H1 (cell line): Measurements from ENCODE around the gene TBCD. TPM values are rescaled to one million over a fixed set of nuclear protein-coding genes. Genes with fewer than 3 reads are reported as not detected.

Experiments used
- CTCF ChIA-PET: fragments of 300-600 bp; sonication (Branson Sonifier 250); formaldehyde crosslinking; loops from one replicate; lab custom pipeline; 2021; ENCODE audit not compliant: partially characterized antibody; lab: Charles Lee
- POLR2A ChIA-PET: fragments of 300-600 bp; sonication (Branson Sonifier 250); formaldehyde crosslinking; loops from one replicate; lab custom pipeline; 2021; ENCODE audit warnings: inconsistent platforms; ENCODE audit not compliant: partially characterized antibody; lab: Charles Lee
- DNase-seq, 2 experiments: peaks; one replicate each; pipeline versions ENCODE4 v3.0.0 to v3.0.0-alpha.2; 2010 to 2022; ENCODE audit warnings: low spot score in 2 of 2, low read depth in 1 of 2, mixed read lengths in 1 of 2
- FAIRE-seq: peaks from 2 replicates; lab custom pipeline; 2011; peaks lifted over from hg19 to GRCh38; lab: Jason Lieb, UNC
- H2AFZ ChIP-seq: 2 replicates; pipeline ENCODE4 v1.8.1; 2012; ENCODE audit warnings: low read length, inconsistent platforms
- H2AK5ac ChIP-seq: 2 replicates; pipeline ENCODE4 v1.6.1; 2013; ENCODE audit warnings: low read depth, low read length
- H2BK120ac ChIP-seq: replicated peaks from 2 replicates; pipeline ENCODE3; 2013; ENCODE audit warnings: low read depth, low read length, inconsistent platforms
- H2BK12ac ChIP-seq: 2 replicates; pipeline ENCODE4 v1.6.1; 2013; ENCODE audit warnings: low read depth, low read length
- H2BK15ac ChIP-seq: 2 replicates; pipeline ENCODE4 v1.6.1; 2013; ENCODE audit warnings: low read length
- H2BK20ac ChIP-seq: 2 replicates; pipeline ENCODE4 v1.6.1; 2013; ENCODE audit warnings: low read length
- H2BK5ac ChIP-seq: 2 replicates; pipeline ENCODE4 v1.6.1; 2013; ENCODE audit warnings: low read depth, low read length
- H3K14ac ChIP-seq: 2 replicates; pipeline ENCODE4 v1.6.1; 2013; ENCODE audit warnings: inconsistent platforms; ENCODE audit not compliant: insufficient read length
- H3K18ac ChIP-seq: 2 replicates; pipeline ENCODE4 v1.6.1; 2013; ENCODE audit warnings: low read length; ENCODE audit errors: extremely low read depth
- H3K23ac ChIP-seq: 2 replicates; pipeline ENCODE4 v1.6.1; 2013; ENCODE audit warnings: inconsistent platforms; ENCODE audit not compliant: insufficient read length
- H3K23me2 ChIP-seq: 2 replicates; pipeline ENCODE4 v1.6.1; 2013; ENCODE audit warnings: low read depth, low read length
- H3K27ac ChIP-seq: 2 replicates; pipeline ENCODE4 v1.6.1; 2011; ENCODE audit warnings: low read depth, low read length, inconsistent platforms
- H3K27me3 ChIP-seq, 4 experiments: replicated peaks in 1 of 4; 1 replicate in 1 of 4; 2 replicates in 3 of 4; pipeline versions ENCODE4 v1.6.1 to v1.8.1; 2011 to 2013; ENCODE audit warnings: low read length in 3 of 4, mild to moderate bottlenecking in 3 of 4, inconsistent platforms in 2 of 4, mixed read lengths in 2 of 4, moderate library complexity in 1 of 4; ENCODE audit not compliant: control insufficient read depth in 3 of 4, insufficient read depth in 3 of 4; ENCODE audit errors: extremely low read depth in 1 of 4
- H3K36me3 ChIP-seq, 4 experiments: 2 replicates each; pipeline versions ENCODE4 v1.6.1 to v1.8.1; 2011 to 2013; ENCODE audit warnings: mild to moderate bottlenecking in 4 of 4, low read length in 3 of 4, moderate library complexity in 2 of 4, control low read depth in 1 of 4, inconsistent platforms in 1 of 4; ENCODE audit not compliant: insufficient read depth in 4 of 4, control insufficient read depth in 2 of 4
- H3K4ac ChIP-seq: replicated peaks from 2 replicates; pipeline ENCODE3; 2013; ENCODE audit warnings: low read length, low read depth, mixed read lengths, inconsistent platforms; ENCODE audit not compliant: insufficient read length
- H3K4me1 ChIP-seq, 4 experiments: replicated peaks in 1 of 4; 1 replicate in 1 of 4; 2 replicates in 3 of 4; pipeline versions ENCODE4 v1.6.1 to v1.8.1; 2011 to 2013; ENCODE audit warnings: low read length in 3 of 4, inconsistent platforms in 2 of 4, mixed read lengths in 1 of 4; ENCODE audit not compliant: insufficient read depth in 4 of 4, control insufficient read depth in 3 of 4
- H3K4me2 ChIP-seq, 2 experiments: 2 replicates each; pipeline versions ENCODE4 v1.6.1 to v1.8.1; 2011 to 2013; ENCODE audit warnings: low read depth in 2 of 2, low read length in 2 of 2, control low read depth in 1 of 2, inconsistent platforms in 1 of 2, mild to moderate bottlenecking in 1 of 2; ENCODE audit not compliant: insufficient read depth in 1 of 2
- H3K4me3 ChIP-seq, 4 experiments: fragments of 200-600, 300-600 bp in 1 of 4; sonication (generic), shearing (Covaris generic), sonication (Bioruptor Twin) in 1 of 4; 2 replicates each; pipeline versions ENCODE4 v1.5.1 to v1.8.1; 2011 to 2016; ENCODE audit warnings: low read length in 4 of 4, low read depth in 3 of 4, control low read depth in 2 of 4, inconsistent platforms in 2 of 4, mild to moderate bottlenecking in 2 of 4, mixed read lengths in 1 of 4, moderate library complexity in 1 of 4; ENCODE audit not compliant: insufficient read depth in 2 of 4; ENCODE audit errors: extremely low read depth in 1 of 4
- H3K56ac ChIP-seq: replicated peaks from 2 replicates; pipeline ENCODE3; 2013; ENCODE audit warnings: low read depth, mild to moderate bottlenecking, mixed read lengths, low read length, inconsistent platforms; ENCODE audit not compliant: insufficient read length
- H3K79me1 ChIP-seq: 2 replicates; pipeline ENCODE4 v1.6.1; 2013; ENCODE audit warnings: low read depth, low read length, control low read depth
- H3K79me2 ChIP-seq, 2 experiments: 2 replicates each; pipeline versions ENCODE4 v1.6.1 to v1.8.1; 2012 to 2013; ENCODE audit warnings: low read length in 2 of 2, mild to moderate bottlenecking in 2 of 2, inconsistent platforms in 1 of 2; ENCODE audit not compliant: insufficient read depth in 2 of 2, control insufficient read depth in 1 of 2
- H3K9ac ChIP-seq, 4 experiments: replicated peaks in 1 of 4; 1 replicate in 1 of 4; 2 replicates in 3 of 4; pipeline versions ENCODE4 v1.6.1 to v1.8.1; 2011 to 2013; ENCODE audit warnings: low read depth in 3 of 4, low read length in 3 of 4, control low read depth in 2 of 4, mild to moderate bottlenecking in 2 of 4, moderate library complexity in 2 of 4, inconsistent platforms in 1 of 4; ENCODE audit errors: extremely low read depth in 1 of 4
- H3K9me3 ChIP-seq, 2 experiments: 2 replicates each; pipeline versions ENCODE4 v1.6.1 to v1.8.1; 2012 to 2013; ENCODE audit warnings: mild to moderate bottlenecking in 2 of 2, moderate library complexity in 2 of 2, control low read depth in 1 of 2, inconsistent platforms in 1 of 2, low read depth in 1 of 2, low read length in 1 of 2, mixed read lengths in 1 of 2; ENCODE audit not compliant: insufficient read depth in 2 of 2
- H4K20me1 ChIP-seq, 2 experiments: replicated peaks in 1 of 2; 2 replicates each; pipeline versions ENCODE3 to v1.8.1; 2011 to 2013; ENCODE audit warnings: inconsistent platforms in 2 of 2, low read length in 2 of 2, mild to moderate bottlenecking in 1 of 2; ENCODE audit not compliant: insufficient read depth in 2 of 2, control insufficient read depth in 1 of 2
- H4K5ac ChIP-seq: 2 replicates; pipeline ENCODE4 v1.6.1; 2013; ENCODE audit warnings: low read length, low read depth, mixed read lengths, inconsistent platforms; ENCODE audit not compliant: insufficient read length
- H4K8ac ChIP-seq: 2 replicates; pipeline ENCODE4 v1.8.0; 2013; ENCODE audit warnings: mild to moderate bottlenecking, moderate library complexity, low read length, inconsistent platforms; ENCODE audit not compliant: insufficient read depth; ENCODE audit errors: extremely low read depth
- H4K91ac ChIP-seq: replicated peaks from 2 replicates; pipeline ENCODE3; 2013; ENCODE audit warnings: low read length, mixed read lengths, inconsistent platforms; ENCODE audit not compliant: insufficient read length
- ASH2L ChIP-seq: fragments of 200-600, 300-600 bp; sonication (generic); IDR thresholded peaks from one replicate; pipeline ENCODE4 v1.7.1; 2017; ENCODE audit warnings: low read length
- BACH1 ChIP-seq: IDR thresholded peaks from 2 replicates; pipeline ENCODE4 v1.6.1; 2012; ENCODE audit warnings: low read length, improper control_type of control experiment
- BRCA1 ChIP-seq: IDR thresholded peaks from 2 replicates; pipeline ENCODE4 v1.6.1; 2012; ENCODE audit warnings: low read depth, low read length, improper control_type of control experiment
- CREB1 ChIP-seq: IDR thresholded peaks from 2 replicates; pipeline ENCODE4 v1.6.1; 2012; ENCODE audit warnings: inconsistent platforms
- FOSL1 ChIP-seq: IDR thresholded peaks from 2 replicates; pipeline ENCODE4 v1.6.1; 2011; ENCODE audit warnings: mild to moderate bottlenecking, low read depth, low read length, moderate library complexity; ENCODE audit not compliant: insufficient read depth
- KDM1A ChIP-seq: fragments of 200-600, 300-600 bp; sonication (generic); IDR thresholded peaks from 2 replicates; pipeline ENCODE4 v1.7.1; 2016; ENCODE audit warnings: mild to moderate bottlenecking, low read length, borderline replicate concordance
- KDM4A ChIP-seq: IDR thresholded peaks from one replicate; pipeline ENCODE4 v1.7.1; 2012; ENCODE audit warnings: low read depth, mild to moderate bottlenecking, moderate library complexity, low read length, inconsistent platforms; ENCODE audit not compliant: severe bottlenecking
- RAD21 ChIP-seq, 2 experiments: IDR thresholded peaks in 1 of 2; conservative IDR thresholded peaks in 1 of 2; 2 replicates each; pipeline ENCODE4 v1.6.1; 2011; ENCODE audit warnings: low read depth in 2 of 2, low read length in 2 of 2, improper control_type of control experiment in 1 of 2, inconsistent platforms in 1 of 2, mild to moderate bottlenecking in 1 of 2, moderate library complexity in 1 of 2
- RFX5 ChIP-seq: IDR thresholded peaks from 2 replicates; pipeline ENCODE4 v1.6.1; 2011; ENCODE audit warnings: low read depth, low read length, improper control_type of control experiment, borderline replicate concordance
- SAP30 ChIP-seq: fragments of 300-600 bp; sonication (generic); IDR thresholded peaks from 2 replicates; pipeline ENCODE4 v1.7.1; 2012; ENCODE audit warnings: low read length, moderate library complexity, mild to moderate bottlenecking, inconsistent platforms; ENCODE audit not compliant: insufficient read depth, insufficient replicate concordance
- SRF ChIP-seq: IDR thresholded peaks from 2 replicates; pipeline ENCODE4 v1.6.1; 2011; ENCODE audit warnings: mild to moderate bottlenecking, low read depth, low read length, moderate library complexity
- SUZ12 ChIP-seq: fragments of 200-600 bp; sonication (generic); IDR thresholded peaks from 2 replicates; pipeline ENCODE4 v1.6.1; 2012; ENCODE audit warnings: mild to moderate bottlenecking, inconsistent platforms, low read length, moderate library complexity, mixed read lengths
- WGBS, 2 experiments: shearing (Covaris generic) in 1 of 2; methylation state at CpG; one replicate each; pipeline versions ENCODE4 v1.1.6 to v1.1.7; 2013 to 2015; ENCODE audit warnings: low lambda C conversion rate in 2 of 2, mixed read lengths in 2 of 2, inconsistent platforms in 1 of 2, low coverage in 1 of 2, missing lambda C conversion rate in 1 of 2; ENCODE audit not compliant: insufficient replicate concordance in 2 of 2, insufficient coverage in 1 of 2, insufficient read length in 1 of 2; ENCODE audit errors: extremely low coverage in 1 of 2, missing lambda C conversion rate in 1 of 2; 5-methylcytosine and 5-hydroxymethylcytosine counted together
- polyA plus RNA-seq, 7 experiments: library from polyadenylated mRNA; depleted of rRNA in 3 of 7; stranded (reverse) in 5 of 7; unstranded in 2 of 7; fragments of >200 nt in 5 of 7; fragments of 200-250 nt in 2 of 7; gene quantifications; 1 replicate in 5 of 7; 2 replicates in 1 of 7; 4 replicates in 1 of 7; pipeline versions ENCODE4 v1.2.1 to v1.2.3, GENCODE V29; 2011 to 2013; ENCODE audit warnings: missing spikeins in 2 of 7, mixed read lengths in 2 of 7
- total RNA-seq: library from RNA; stranded (reverse); fragmentation: NEBNext Ultra II Directional; extraction: Animal tissue kit (Norgen Biotek cat#: 25700); gene quantifications from 2 replicates; pipeline ENCODE4 v1.2.1, GENCODE V29; 2021

Gene TBCD
- total and polyA plus RNA-seq, 2 of the 8 experiments (the other 6 are each of a cell fraction or from before 2014, with no cell fraction given) = 118 to 162 TPM

DNA sequence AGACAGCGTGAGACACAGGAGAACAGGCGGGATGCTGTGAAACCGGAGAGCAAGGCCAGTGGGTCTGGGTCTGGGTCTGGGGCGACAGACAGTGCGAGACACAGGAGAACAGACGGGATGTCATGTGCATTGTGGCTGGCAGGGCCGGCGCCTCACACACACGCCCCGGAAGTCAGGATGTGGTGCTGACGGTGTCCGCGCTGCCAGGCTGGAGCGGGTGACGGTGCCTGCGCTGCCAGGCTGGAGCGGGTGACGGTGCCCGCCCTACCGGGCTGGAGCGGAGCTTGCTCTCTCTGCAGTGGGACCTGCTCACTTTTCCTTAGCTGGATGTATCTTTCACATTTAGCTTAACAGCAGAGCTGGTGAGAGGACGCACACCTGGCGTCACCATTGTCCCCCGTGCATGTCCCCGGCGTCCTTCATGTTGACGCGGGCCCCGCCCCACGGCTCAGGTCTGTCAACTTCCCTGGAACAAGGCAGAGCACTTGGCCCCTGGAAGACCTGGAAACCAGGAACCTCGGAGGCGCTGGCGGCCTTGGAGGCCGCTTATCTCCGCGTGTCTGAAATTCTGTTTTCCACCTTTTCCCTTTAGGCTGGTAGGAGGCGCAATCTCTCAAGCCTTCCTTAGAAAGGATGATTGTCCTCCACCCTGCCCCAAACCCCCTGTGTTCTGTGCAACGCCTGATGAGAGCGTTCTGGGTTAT lies 131.0 kb downstream of the TBCD start:
- CTCF ChIA-PET = interaction anchor here (0.6 to 1.7 kb wide), 5 partner anchors 15 to 471 kb away, joined by 3 to 5 read pairs (median 4); no protein-coding TSS in a partner anchor
- no peak overlapping the region for H2BK20ac ChIP-seq
- peaks cover 0 to 32% of the 10 kb centered on the region in 2 experiments; a peak in 2 of 4 replicates for H3K79me2 ChIP-seq

More for the DNA sequence above, 131.0 kb downstream of the TBCD start:
- DNase-seq = no peak
- no peak overlapping the region for H3K23ac ChIP-seq
- no peak for FAIRE-seq
- no peak overlapping the region for H3K9ac ChIP-seq
- H3K14ac ChIP-seq = no peak overlapping the region
- no peak overlapping the region for H3K27ac ChIP-seq
- no peak overlapping the region for H3K4ac ChIP-seq
- no peak overlapping the region for H3K4me2 ChIP-seq
- H3K4me1 ChIP-seq = peaks cover 0 to 3% (median under 1%) of the 10 kb centered on the region in 4 experiments; a peak in 2 of 7 replicates
- TF ChIP-seq SUZ12 (no peak), SRF (no peak), CREB1 (no peak), BACH1 (no peak), KDM4A (no peak), RFX5 (no peak), FOSL1 (no peak), KDM1A (no peak), BRCA1 (no peak), SAP30 (no peak), ASH2L (no peak), RAD21 (IDR thresholded peaks at IDR 0.05 in 1 of 2, conservative IDR thresholded peaks at IDR 0.05 in 1 of 2; ENCODE audit: low read depth in 2 of 2, low read length in 2 of 2) (no peak)
- H3K18ac ChIP-seq = no peak overlapping the region
- POLR2A ChIA-PET = no interaction called here
- peaks cover 23% of the 10 kb centered on the region for H3K79me1 ChIP-seq
- H2BK15ac ChIP-seq = no peak overlapping the region
- no peak overlapping the region for H4K5ac ChIP-seq
- no peak overlapping the region for H2AFZ ChIP-seq
- H3K56ac ChIP-seq = no peak overlapping the region
- 90% methylated on average over 38 of the region's 39 CpGs; no CpG with 5 or more reads in 1 of the 2 experiments for WGBS, 2 experiments
- peaks cover under 1 to 13% of the 10 kb centered on the region in 2 experiments for H4K20me1 ChIP-seq
- H3K27me3 ChIP-seq = no peaks in the 10 kb centered on the region
- H3K4me3 ChIP-seq = no peak overlapping the region
- no peak overlapping the region for H4K91ac ChIP-seq
- no peak overlapping the region for H2AK5ac ChIP-seq
- H2BK120ac ChIP-seq = no peak overlapping the region
- H3K23me2 ChIP-seq = no peaks in the 10 kb centered on the region
- peaks cover 0 to 2% (median 0%) of the 10 kb centered on the region in 4 experiments; a peak in 1 of 8 replicates for H3K36me3 ChIP-seq
- H2BK5ac ChIP-seq = 0 out of 2 replicates have a peak overlapping the region, but pooled peaks have one; percentile 66
- H3K9me3 ChIP-seq = no peaks in the 10 kb centered on the region
- peak overlapping the region; percentile 71; the same call in 1 of the 2 replicates for H4K8ac ChIP-seq
- no peak overlapping the region for H2BK12ac ChIP-seq
